AG10803 (cell line): Measurements from ENCODE around the gene RHOG.

Source experiments
- DNase-seq: peaks from one replicate; pipeline ENCODE4 v3.0.0; 2010; ENCODE audit warnings: low read depth
- H3K4me3 ChIP-seq: 2 replicates; pipeline ENCODE4 v1.5.1; 2011; ENCODE audit warnings: mild to moderate bottlenecking, low read length, control low read depth
- CTCF ChIP-seq: conservative IDR thresholded peaks from 2 replicates; pipeline ENCODE4 v1.5.1; 2011; ENCODE audit warnings: mild to moderate bottlenecking, low read length, control low read depth, inconsistent platforms

The RHOG gene

GRCh38 chr11:3827434-3828186 is 13.1 kb downstream of the RHOG start:
- no peak overlapping the region for H3K4me3 ChIP-seq
- no peak for DNase-seq
- TF ChIP-seq CTCF = no peak

- no peak overlapping the region for H3K4me3 ChIP-seq
- no peak for TF ChIP-seq CTCF
- no peak for DNase-seq
Observed at GRCh38 chr11:3826721-3827120, 14.0 kb downstream of the RHOG start.

GRCh38 chr11:3825473-3826154 is 15.1 kb downstream of the RHOG start:
- no peak for TF ChIP-seq CTCF
- no peak overlapping the region for H3K4me3 ChIP-seq
- no peak for DNase-seq

GRCh38 chr11:3824714-3825472 is 15.9 kb downstream of the RHOG start:
- DNase-seq = no peak

GRCh38 chr11:3823762-3824506 is 16.8 kb downstream of the RHOG start:
- DNase-seq = no peak
- no peak overlapping the region for H3K4me3 ChIP-seq
- no peak for TF ChIP-seq CTCF

More at GRCh38 chr11:3824714-3825472, 15.9 kb downstream of the RHOG start:
- TF ChIP-seq CTCF = peak; percentile 47
- H3K4me3 ChIP-seq = no peak overlapping the region

GRCh38 chr11:3823303-3823702 is 17.5 kb downstream of the RHOG start:
- TF ChIP-seq CTCF = no peak
- no peak overlapping the region for H3K4me3 ChIP-seq
- DNase-seq = peak; percentile 79
